H1 (cell line): Measurements from ENCODE around the gene NUP85. TPM values are rescaled to one million over a fixed set of nuclear protein-coding genes. Genes with fewer than 3 reads are reported as not detected.

Source experiments
- CTCF ChIA-PET: fragments of 300-600 bp; sonication (Branson Sonifier 250); formaldehyde crosslinking; loops from one replicate; lab custom pipeline; 2021; ENCODE audit not compliant: partially characterized antibody; lab: Charles Lee
- POLR2A ChIA-PET: fragments of 300-600 bp; sonication (Branson Sonifier 250); formaldehyde crosslinking; loops from one replicate; lab custom pipeline; 2021; ENCODE audit warnings: inconsistent platforms; ENCODE audit not compliant: partially characterized antibody; lab: Charles Lee
- DNase-seq, 2 experiments: peaks; one replicate each; pipeline versions ENCODE4 v3.0.0 to v3.0.0-alpha.2; 2010 to 2022; ENCODE audit warnings: low spot score in 2 of 2, low read depth in 1 of 2, mixed read lengths in 1 of 2
- FAIRE-seq: peaks from 2 replicates; lab custom pipeline; 2011; peaks lifted over from hg19 to GRCh38; lab: Jason Lieb, UNC
- H2AFZ ChIP-seq: 2 replicates; pipeline ENCODE4 v1.8.1; 2012; ENCODE audit warnings: low read length, inconsistent platforms
- H2AK5ac ChIP-seq: 2 replicates; pipeline ENCODE4 v1.6.1; 2013; ENCODE audit warnings: low read depth, low read length
- H2BK120ac ChIP-seq: replicated peaks from 2 replicates; pipeline ENCODE3; 2013; ENCODE audit warnings: low read depth, low read length, inconsistent platforms
- H2BK12ac ChIP-seq: 2 replicates; pipeline ENCODE4 v1.6.1; 2013; ENCODE audit warnings: low read depth, low read length
- H2BK15ac ChIP-seq: 2 replicates; pipeline ENCODE4 v1.6.1; 2013; ENCODE audit warnings: low read length
- H2BK20ac ChIP-seq: 2 replicates; pipeline ENCODE4 v1.6.1; 2013; ENCODE audit warnings: low read length
- H2BK5ac ChIP-seq: 2 replicates; pipeline ENCODE4 v1.6.1; 2013; ENCODE audit warnings: low read depth, low read length
- H3K14ac ChIP-seq: 2 replicates; pipeline ENCODE4 v1.6.1; 2013; ENCODE audit warnings: inconsistent platforms; ENCODE audit not compliant: insufficient read length
- H3K18ac ChIP-seq: 2 replicates; pipeline ENCODE4 v1.6.1; 2013; ENCODE audit warnings: low read length; ENCODE audit errors: extremely low read depth
- H3K23ac ChIP-seq: 2 replicates; pipeline ENCODE4 v1.6.1; 2013; ENCODE audit warnings: inconsistent platforms; ENCODE audit not compliant: insufficient read length
- H3K23me2 ChIP-seq: 2 replicates; pipeline ENCODE4 v1.6.1; 2013; ENCODE audit warnings: low read depth, low read length
- H3K27ac ChIP-seq: 2 replicates; pipeline ENCODE4 v1.6.1; 2011; ENCODE audit warnings: low read depth, low read length, inconsistent platforms
- H3K27me3 ChIP-seq, 4 experiments: replicated peaks in 1 of 4; 1 replicate in 1 of 4; 2 replicates in 3 of 4; pipeline versions ENCODE4 v1.6.1 to v1.8.1; 2011 to 2013; ENCODE audit warnings: low read length in 3 of 4, mild to moderate bottlenecking in 3 of 4, inconsistent platforms in 2 of 4, mixed read lengths in 2 of 4, moderate library complexity in 1 of 4; ENCODE audit not compliant: control insufficient read depth in 3 of 4, insufficient read depth in 3 of 4; ENCODE audit errors: extremely low read depth in 1 of 4
- H3K36me3 ChIP-seq, 4 experiments: 2 replicates each; pipeline versions ENCODE4 v1.6.1 to v1.8.1; 2011 to 2013; ENCODE audit warnings: mild to moderate bottlenecking in 4 of 4, low read length in 3 of 4, moderate library complexity in 2 of 4, control low read depth in 1 of 4, inconsistent platforms in 1 of 4; ENCODE audit not compliant: insufficient read depth in 4 of 4, control insufficient read depth in 2 of 4
- H3K4ac ChIP-seq: replicated peaks from 2 replicates; pipeline ENCODE3; 2013; ENCODE audit warnings: low read length, low read depth, mixed read lengths, inconsistent platforms; ENCODE audit not compliant: insufficient read length
- H3K4me1 ChIP-seq, 4 experiments: replicated peaks in 1 of 4; 1 replicate in 1 of 4; 2 replicates in 3 of 4; pipeline versions ENCODE4 v1.6.1 to v1.8.1; 2011 to 2013; ENCODE audit warnings: low read length in 3 of 4, inconsistent platforms in 2 of 4, mixed read lengths in 1 of 4; ENCODE audit not compliant: insufficient read depth in 4 of 4, control insufficient read depth in 3 of 4
- H3K4me2 ChIP-seq, 2 experiments: 2 replicates each; pipeline versions ENCODE4 v1.6.1 to v1.8.1; 2011 to 2013; ENCODE audit warnings: low read depth in 2 of 2, low read length in 2 of 2, control low read depth in 1 of 2, inconsistent platforms in 1 of 2, mild to moderate bottlenecking in 1 of 2; ENCODE audit not compliant: insufficient read depth in 1 of 2
- H3K4me3 ChIP-seq, 4 experiments: fragments of 200-600, 300-600 bp in 1 of 4; sonication (generic), shearing (Covaris generic), sonication (Bioruptor Twin) in 1 of 4; 2 replicates each; pipeline versions ENCODE4 v1.5.1 to v1.8.1; 2011 to 2016; ENCODE audit warnings: low read length in 4 of 4, low read depth in 3 of 4, control low read depth in 2 of 4, inconsistent platforms in 2 of 4, mild to moderate bottlenecking in 2 of 4, mixed read lengths in 1 of 4, moderate library complexity in 1 of 4; ENCODE audit not compliant: insufficient read depth in 2 of 4; ENCODE audit errors: extremely low read depth in 1 of 4
- H3K56ac ChIP-seq: replicated peaks from 2 replicates; pipeline ENCODE3; 2013; ENCODE audit warnings: low read depth, mild to moderate bottlenecking, mixed read lengths, low read length, inconsistent platforms; ENCODE audit not compliant: insufficient read length
- H3K79me1 ChIP-seq: 2 replicates; pipeline ENCODE4 v1.6.1; 2013; ENCODE audit warnings: low read depth, low read length, control low read depth
- H3K79me2 ChIP-seq, 2 experiments: 2 replicates each; pipeline versions ENCODE4 v1.6.1 to v1.8.1; 2012 to 2013; ENCODE audit warnings: low read length in 2 of 2, mild to moderate bottlenecking in 2 of 2, inconsistent platforms in 1 of 2; ENCODE audit not compliant: insufficient read depth in 2 of 2, control insufficient read depth in 1 of 2
- H3K9ac ChIP-seq, 4 experiments: replicated peaks in 1 of 4; 1 replicate in 1 of 4; 2 replicates in 3 of 4; pipeline versions ENCODE4 v1.6.1 to v1.8.1; 2011 to 2013; ENCODE audit warnings: low read depth in 3 of 4, low read length in 3 of 4, control low read depth in 2 of 4, mild to moderate bottlenecking in 2 of 4, moderate library complexity in 2 of 4, inconsistent platforms in 1 of 4; ENCODE audit errors: extremely low read depth in 1 of 4
- H3K9me3 ChIP-seq, 2 experiments: 2 replicates each; pipeline versions ENCODE4 v1.6.1 to v1.8.1; 2012 to 2013; ENCODE audit warnings: mild to moderate bottlenecking in 2 of 2, moderate library complexity in 2 of 2, control low read depth in 1 of 2, inconsistent platforms in 1 of 2, low read depth in 1 of 2, low read length in 1 of 2, mixed read lengths in 1 of 2; ENCODE audit not compliant: insufficient read depth in 2 of 2
- H4K20me1 ChIP-seq, 2 experiments: replicated peaks in 1 of 2; 2 replicates each; pipeline versions ENCODE3 to v1.8.1; 2011 to 2013; ENCODE audit warnings: inconsistent platforms in 2 of 2, low read length in 2 of 2, mild to moderate bottlenecking in 1 of 2; ENCODE audit not compliant: insufficient read depth in 2 of 2, control insufficient read depth in 1 of 2
- H4K5ac ChIP-seq: 2 replicates; pipeline ENCODE4 v1.6.1; 2013; ENCODE audit warnings: low read length, low read depth, mixed read lengths, inconsistent platforms; ENCODE audit not compliant: insufficient read length
- H4K8ac ChIP-seq: 2 replicates; pipeline ENCODE4 v1.8.0; 2013; ENCODE audit warnings: mild to moderate bottlenecking, moderate library complexity, low read length, inconsistent platforms; ENCODE audit not compliant: insufficient read depth; ENCODE audit errors: extremely low read depth
- H4K91ac ChIP-seq: replicated peaks from 2 replicates; pipeline ENCODE3; 2013; ENCODE audit warnings: low read length, mixed read lengths, inconsistent platforms; ENCODE audit not compliant: insufficient read length
- CHD2 ChIP-seq: IDR thresholded peaks from 2 replicates; pipeline ENCODE4 v1.6.1; 2012; ENCODE audit warnings: low read length, improper control_type of control experiment
- EP300 ChIP-seq, 2 experiments: IDR thresholded peaks; 1 replicate in 1 of 2; 2 replicates in 1 of 2; pipeline ENCODE4 v1.6.1; 2011 to 2012; ENCODE audit warnings: low read depth in 2 of 2, low read length in 2 of 2, mild to moderate bottlenecking in 2 of 2, borderline replicate concordance in 1 of 2, inconsistent platforms in 1 of 2, moderate library complexity in 1 of 2
- GABPA ChIP-seq: IDR thresholded peaks from 2 replicates; pipeline ENCODE4 v1.6.1; 2011; ENCODE audit warnings: mild to moderate bottlenecking, low read length, moderate library complexity, borderline replicate concordance; ENCODE audit not compliant: insufficient read depth
- GTF2F1 ChIP-seq: IDR thresholded peaks from 2 replicates; pipeline ENCODE4 v1.6.1; 2012; ENCODE audit warnings: low read depth, low read length, improper control_type of control experiment, borderline replicate concordance
- JUN ChIP-seq: IDR thresholded peaks from 2 replicates; pipeline ENCODE4 v1.6.1; 2011; ENCODE audit warnings: low read depth, mild to moderate bottlenecking, improper control_type of control experiment, low read length
- WGBS, 2 experiments: shearing (Covaris generic) in 1 of 2; methylation state at CpG; one replicate each; pipeline versions ENCODE4 v1.1.6 to v1.1.7; 2013 to 2015; ENCODE audit warnings: low lambda C conversion rate in 2 of 2, mixed read lengths in 2 of 2, inconsistent platforms in 1 of 2, low coverage in 1 of 2, missing lambda C conversion rate in 1 of 2; ENCODE audit not compliant: insufficient replicate concordance in 2 of 2, insufficient coverage in 1 of 2, insufficient read length in 1 of 2; ENCODE audit errors: extremely low coverage in 1 of 2, missing lambda C conversion rate in 1 of 2; 5-methylcytosine and 5-hydroxymethylcytosine counted together
- polyA plus RNA-seq, 7 experiments: library from polyadenylated mRNA; depleted of rRNA in 3 of 7; stranded (reverse) in 5 of 7; unstranded in 2 of 7; fragments of >200 nt in 5 of 7; fragments of 200-250 nt in 2 of 7; gene quantifications; 1 replicate in 5 of 7; 2 replicates in 1 of 7; 4 replicates in 1 of 7; pipeline versions ENCODE4 v1.2.1 to v1.2.3, GENCODE V29; 2011 to 2013; ENCODE audit warnings: missing spikeins in 2 of 7, mixed read lengths in 2 of 7
- total RNA-seq: library from RNA; stranded (reverse); fragmentation: NEBNext Ultra II Directional; extraction: Animal tissue kit (Norgen Biotek cat#: 25700); gene quantifications from 2 replicates; pipeline ENCODE4 v1.2.1, GENCODE V29; 2021

NUP85 gene
- total and polyA plus RNA-seq, 2 of the 8 experiments (the other 6 are each of a cell fraction or from before 2014, with no cell fraction given): 98.5 to 154 TPM

GRCh38 chr17:75277664-75278071, 72.2 kb downstream of the NUP85 start:
- DNase-seq: no peak
- no peak overlapping the region for H3K27ac ChIP-seq
- POLR2A ChIA-PET: interaction anchor here (1.2 to 2.9 kb wide), 3 partner anchors 10 to 16 kb away, joined by 4 to 11 read pairs (median 10); partner anchors contain the start of genes GGA3, MRPS7 and SLC25A19
- no peak for TF ChIP-seq EP300 (IDR thresholded peaks at IDR 0.05; ENCODE audit: borderline replicate concordance in 1 of 2, low read depth in 2 of 2, low read length in 2 of 2)
- TF ChIP-seq CHD2: no peak
- TF ChIP-seq JUN: no peak
- TF ChIP-seq GTF2F1: no peak
- no peak for TF ChIP-seq GABPA

More at GRCh38 chr17:75277664-75278071, 72.2 kb downstream of the NUP85 start:
- Histone ChIP-seq H3K14ac (no peak overlapping the region), H2BK20ac (no peak overlapping the region), H3K23ac (no peak overlapping the region), H3K4me2 (no peak overlapping the region), H2AK5ac (no peak overlapping the region), H2BK120ac (no peak overlapping the region), H3K9ac (no peak overlapping the region), H3K79me1 (no peaks in the 10 kb centered on the region; the same call in 1 of the 2 replicates), H3K56ac (no peak overlapping the region), H3K9me3 (no peaks in the 10 kb centered on the region), H2BK15ac (no peak overlapping the region), H3K36me3 (peaks cover 3 to 8% (median 4%) of the 10 kb centered on the region in 4 experiments; a peak in 3 of 8 replicates), H3K23me2 (no peaks in the 10 kb centered on the region), H3K4me1 (no peaks in the 10 kb centered on the region), H4K8ac (no peak overlapping the region), H2BK5ac (no peak overlapping the region), H4K5ac (no peak overlapping the region), H3K4me3 (no peak overlapping the region), H2AFZ (no peak overlapping the region), H4K91ac (no peak overlapping the region), H4K20me1 (peaks cover 0 to 1% of the 10 kb centered on the region in 2 experiments), H3K4ac (no peak overlapping the region), H3K79me2 (no peaks in the 10 kb centered on the region), H2BK12ac (no peak overlapping the region), H3K27me3 (no peaks in the 10 kb centered on the region), H3K18ac (no peak overlapping the region)
- CTCF ChIA-PET: interaction anchor here (0.5 to 21.2 kb wide), 8 partner anchors 8 to 134 kb away, joined by 3 to 369 read pairs (median 6); partner anchors contain the start of genes MIF4GD and SLC25A19
- 97% methylated on average over 5 of the region's 6 CpGs; no CpG with 5 or more reads in 1 of the 2 experiments for WGBS, 2 experiments
- no peak for FAIRE-seq
